Measurements from ENCODE around the gene PRIM2.

Gene PRIM2

DNA sequence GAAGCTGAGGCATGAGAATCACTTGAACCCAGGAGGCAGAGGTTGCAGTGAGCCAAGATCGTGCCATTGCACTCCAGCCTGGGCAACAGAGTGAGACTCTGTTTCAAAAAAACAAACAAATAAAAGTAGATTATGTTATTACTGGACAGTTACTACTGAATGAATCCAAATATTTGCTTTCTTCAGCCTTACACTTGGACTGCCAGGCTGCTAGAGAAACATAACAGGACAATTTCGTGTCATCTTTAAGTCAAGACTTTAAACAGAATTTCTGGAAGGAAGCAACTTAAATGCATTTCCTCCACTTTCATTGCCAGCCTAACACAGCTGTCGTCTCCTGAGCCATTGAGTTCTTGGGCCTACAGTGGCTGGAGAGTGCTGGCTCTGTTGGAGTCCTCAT is 42.0 kb upstream of the PRIM2 start:
- Histone ChIP-seq H3K4me3 (ENCODE audit: low read length, poor library complexity, severe bottlenecking) (no peak overlapping the region), H3K36me3 (ENCODE audit: insufficient read depth, low read length) (no peaks in the 10 kb centered on the region), H3K9ac (ENCODE audit: low read depth, low read length, poor library complexity, severe bottlenecking) (no peak overlapping the region), H4K20me1 (ENCODE audit: insufficient read depth, low read length, poor library complexity, severe bottlenecking) (no peaks in the 10 kb centered on the region), H3K9me2 (replicated peaks; ENCODE audit: low read depth, low read length) (no peaks in the 10 kb centered on the region), H3K9me3 (ENCODE audit: insufficient read depth, low read depth, low read length) (no peaks in the 10 kb centered on the region), H3K79me2 (ENCODE audit: insufficient read depth, low read length) (no peaks in the 10 kb centered on the region), H3K4me1 (ENCODE audit: insufficient read depth, low read length, poor library complexity, severe bottlenecking) (no peaks in the 10 kb centered on the region), H2AFZ (ENCODE audit: low read length) (no peak overlapping the region), H3K4me2 (ENCODE audit: low read depth, low read length, poor library complexity, severe bottlenecking) (no peak overlapping the region), H3F3A (ENCODE audit: low read depth) (no peaks in the 10 kb centered on the region), H3K27me3 (ENCODE audit: insufficient read depth, low read length, poor library complexity, severe bottlenecking) (no peaks in the 10 kb centered on the region)
- no peak for TF ChIP-seq EZH2phosphoT487 (IDR thresholded peaks at IDR 0.05; ENCODE audit: borderline replicate concordance)
- TF ChIP-seq, protein P1, sequence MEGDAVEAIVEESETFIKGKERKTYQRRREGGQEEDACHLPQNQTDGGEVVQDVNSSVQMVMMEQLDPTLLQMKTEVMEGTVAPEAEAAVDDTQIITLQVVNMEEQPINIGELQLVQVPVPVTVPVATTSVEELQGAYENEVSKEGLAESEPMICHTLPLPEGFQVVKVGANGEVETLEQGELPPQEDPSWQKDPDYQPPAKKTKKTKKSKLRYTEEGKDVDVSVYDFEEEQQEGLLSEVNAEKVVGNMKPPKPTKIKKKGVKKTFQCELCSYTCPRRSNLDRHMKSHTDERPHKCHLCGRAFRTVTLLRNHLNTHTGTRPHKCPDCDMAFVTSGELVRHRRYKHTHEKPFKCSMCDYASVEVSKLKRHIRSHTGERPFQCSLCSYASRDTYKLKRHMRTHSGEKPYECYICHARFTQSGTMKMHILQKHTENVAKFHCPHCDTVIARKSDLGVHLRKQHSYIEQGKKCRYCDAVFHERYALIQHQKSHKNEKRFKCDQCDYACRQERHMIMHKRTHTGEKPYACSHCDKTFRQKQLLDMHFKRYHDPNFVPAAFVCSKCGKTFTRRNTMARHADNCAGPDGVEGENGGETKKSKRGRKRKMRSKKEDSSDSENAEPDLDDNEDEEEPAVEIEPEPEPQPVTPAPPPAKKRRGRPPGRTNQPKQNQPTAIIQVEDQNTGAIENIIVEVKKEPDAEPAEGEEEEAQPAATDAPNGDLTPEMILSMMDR (conservative IDR thresholded peaks at IDR 0.05; ENCODE audit: low read length): no peak

GRCh38 chr6:57276946-57277345 is 40.5 kb upstream of the PRIM2 start:
- Histone ChIP-seq H3K9me3 (ENCODE audit: insufficient read depth, low read depth, low read length) (no peaks in the 10 kb centered on the region), H3K79me2 (ENCODE audit: insufficient read depth, low read length) (no peaks in the 10 kb centered on the region), H3K36me3 (ENCODE audit: insufficient read depth, low read length) (no peaks in the 10 kb centered on the region), H2AFZ (ENCODE audit: low read length) (no peak overlapping the region), H3K4me1 (ENCODE audit: insufficient read depth, low read length, poor library complexity, severe bottlenecking) (no peaks in the 10 kb centered on the region), H4K20me1 (ENCODE audit: insufficient read depth, low read length, poor library complexity, severe bottlenecking) (no peaks in the 10 kb centered on the region), H3K27me3 (ENCODE audit: insufficient read depth, low read length, poor library complexity, severe bottlenecking) (no peaks in the 10 kb centered on the region), H3K4me2 (ENCODE audit: low read depth, low read length, poor library complexity, severe bottlenecking) (no peak overlapping the region), H3K9me2 (replicated peaks; ENCODE audit: low read depth, low read length) (no peaks in the 10 kb centered on the region), H3K4me3 (ENCODE audit: low read length, poor library complexity, severe bottlenecking) (no peak overlapping the region), H3F3A (ENCODE audit: low read depth) (no peaks in the 10 kb centered on the region), H3K9ac (ENCODE audit: low read depth, low read length, poor library complexity, severe bottlenecking) (no peak overlapping the region)
- no peak for TF ChIP-seq EZH2phosphoT487 (IDR thresholded peaks at IDR 0.05; ENCODE audit: borderline replicate concordance)
- TF ChIP-seq, protein P1 (conservative IDR thresholded peaks at IDR 0.05; ENCODE audit: low read length): no peak

DNA sequence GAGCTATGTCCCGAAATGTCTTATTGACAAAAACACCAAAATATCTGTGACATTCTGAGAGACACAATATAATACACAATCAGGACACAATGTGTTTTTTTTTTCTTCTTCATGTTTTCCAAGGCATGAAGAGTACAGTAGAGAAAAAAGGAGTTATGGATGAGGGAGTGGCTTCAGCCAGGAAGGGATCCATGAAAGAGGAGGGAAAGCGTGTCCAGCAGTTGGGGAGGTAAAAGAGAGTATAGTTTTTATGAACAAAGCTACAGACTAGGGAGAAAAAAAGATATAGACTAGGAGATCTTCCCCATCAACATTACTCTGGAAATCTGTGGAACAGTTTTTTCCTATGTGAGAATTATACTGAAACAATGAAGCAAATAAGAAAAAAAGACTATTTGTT is 38.9 kb upstream of the PRIM2 start:
- Histone ChIP-seq H3K79me2 (ENCODE audit: insufficient read depth, low read length) (no peaks in the 10 kb centered on the region), H3K4me2 (ENCODE audit: low read depth, low read length, poor library complexity, severe bottlenecking) (no peak overlapping the region), H3K9me2 (replicated peaks; ENCODE audit: low read depth, low read length) (no peaks in the 10 kb centered on the region), H3F3A (ENCODE audit: low read depth) (no peaks in the 10 kb centered on the region), H3K9ac (ENCODE audit: low read depth, low read length, poor library complexity, severe bottlenecking) (no peak overlapping the region), H3K4me3 (ENCODE audit: low read length, poor library complexity, severe bottlenecking) (no peak overlapping the region), H3K4me1 (ENCODE audit: insufficient read depth, low read length, poor library complexity, severe bottlenecking) (no peaks in the 10 kb centered on the region), H2AFZ (ENCODE audit: low read length) (no peak overlapping the region), H4K20me1 (ENCODE audit: insufficient read depth, low read length, poor library complexity, severe bottlenecking) (no peaks in the 10 kb centered on the region), H3K36me3 (ENCODE audit: insufficient read depth, low read length) (no peaks in the 10 kb centered on the region), H3K27me3 (ENCODE audit: insufficient read depth, low read length, poor library complexity, severe bottlenecking) (no peaks in the 10 kb centered on the region), H3K9me3 (ENCODE audit: insufficient read depth, low read depth, low read length) (no peaks in the 10 kb centered on the region)
- TF ChIP-seq, protein P1 (conservative IDR thresholded peaks at IDR 0.05; ENCODE audit: low read length): no peak
- no peak for TF ChIP-seq EZH2phosphoT487 (IDR thresholded peaks at IDR 0.05; ENCODE audit: borderline replicate concordance)
